ENCODE measurements around the gene ARHGEF7.

GRCh38 chr13:111225166-111225565, 110.1 kb downstream of the ARHGEF7 start:
- TF ChIP-seq ZNF274 (IDR thresholded peaks at IDR 0.05; ENCODE audit: low read depth, low read length) = no peak
- no peak for TF ChIP-seq SUZ12 (IDR thresholded peaks at IDR 0.05; ENCODE audit: extremely low read depth, insufficient read depth, insufficient read length)
